Measurements from ENCODE around the gene SCYGR5. TPM values are rescaled to one million over a fixed set of nuclear protein-coding genes. Genes with fewer than 3 reads are reported as not detected.
"Not testable (repeated sequence)": the region's sequence is repeated elsewhere in the genome, so short reads cannot be mapped to it uniquely, and the experiment has no call there.

SCYGR5 gene, protein sequence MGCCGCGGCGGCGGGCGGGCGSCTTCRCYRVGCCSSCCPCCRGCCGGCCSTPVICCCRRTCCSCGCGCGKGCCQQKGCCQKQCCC
- not detected for total RNA-seq
- not detected for polyA plus RNA-seq
- long read RNA-seq, donor 1: 0 reads
- long read RNA-seq, donor 2: 0 reads

DNA sequence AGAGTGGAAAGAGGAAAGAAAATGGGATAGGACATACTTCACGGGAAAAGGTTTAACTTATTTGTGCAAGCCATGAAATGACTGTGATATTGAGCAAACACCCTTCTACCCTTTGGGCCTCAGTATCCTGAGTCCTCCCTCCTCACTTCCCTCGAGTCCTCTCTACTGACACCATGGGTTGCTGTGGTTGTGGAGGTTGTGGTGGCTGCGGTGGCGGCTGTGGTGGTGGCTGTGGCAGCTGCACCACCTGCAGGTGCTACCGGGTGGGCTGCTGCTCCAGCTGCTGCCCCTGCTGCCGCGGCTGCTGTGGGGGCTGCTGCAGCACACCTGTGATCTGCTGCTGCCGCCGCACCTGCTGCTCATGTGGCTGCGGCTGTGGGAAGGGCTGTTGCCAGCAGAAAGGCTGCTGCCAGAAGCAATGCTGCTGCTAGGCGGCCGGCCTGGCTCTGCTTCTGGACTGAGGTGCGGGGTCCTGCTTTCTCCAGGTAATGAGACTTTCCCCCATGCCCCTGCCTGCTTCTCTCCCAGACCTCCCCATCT, at the start of gene SCYGR5:
Gene SCYGR5, plus strand, starts transcription at position 174 of the 540 bp plus-strand sequence. Its CDS starts 0 bp downstream, at position 174.
- H3K27me3 ChIP-seq (ENCODE audit: insufficient read depth in 3 of 3, low read length in 2 of 3); intact Hi-C loops (cut with DNase I); DNase-seq; H3K4me3 ChIP-seq; H3K36me3 ChIP-seq (ENCODE audit: insufficient read depth in 1 of 2, low read depth in 1 of 2); H3K27ac ChIP-seq; ATAC-seq; H3K9me3 ChIP-seq; H3K4me1 ChIP-seq: not testable (repeated sequence)
- WGBS, 3 donors: 74 to 81% (median 80%) methylated on average over 7 to 13 of the region's 13 CpGs

DNA sequence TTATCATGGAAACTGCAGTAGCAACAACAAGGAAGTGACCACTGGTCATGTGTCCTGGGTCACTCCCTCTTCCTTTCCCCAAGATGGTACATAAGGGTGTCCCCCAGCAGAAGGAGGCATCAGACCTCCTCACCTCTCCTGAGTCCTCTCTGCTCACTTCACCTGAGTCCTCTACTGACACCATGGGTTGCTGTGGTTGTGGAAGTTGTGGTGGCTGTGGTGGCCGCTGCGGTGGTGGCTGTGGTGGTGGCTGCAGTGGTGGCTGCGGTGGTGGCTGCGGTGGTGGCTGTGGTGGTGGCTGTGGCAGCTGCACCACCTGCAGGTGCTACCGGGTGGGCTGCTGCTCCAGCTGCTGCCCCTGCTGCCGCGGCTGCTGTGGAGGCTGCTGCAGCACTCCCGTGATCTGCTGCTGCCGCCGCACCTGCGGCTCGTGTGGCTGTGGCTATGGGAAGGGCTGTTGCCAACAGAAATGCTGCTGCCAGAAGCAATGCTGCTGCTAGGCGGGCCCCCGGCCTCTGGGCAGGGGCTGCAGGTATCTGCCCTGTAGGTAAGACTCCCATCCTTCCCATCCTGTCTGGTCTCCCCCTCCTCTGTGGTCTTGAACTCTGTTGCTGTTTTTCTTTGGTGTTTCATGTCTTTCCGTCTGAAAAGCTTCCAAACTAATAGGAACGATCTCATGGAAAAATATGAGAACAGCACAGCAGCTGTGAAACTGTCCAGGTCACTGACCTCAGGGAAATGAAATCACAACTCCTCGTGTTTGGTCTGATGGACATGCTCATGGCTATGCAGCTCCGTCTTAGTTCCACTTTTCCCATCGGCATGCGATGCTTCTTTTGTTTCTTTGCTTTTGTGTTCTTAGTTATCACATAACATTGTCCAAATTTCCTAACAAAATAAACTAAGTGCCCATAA, 49.0 kb upstream of the SCYGR5 start, which contains the start of gene SCYGR4:
Gene SCYGR4, plus strand, starts transcription at position 183 of the 915 bp plus-strand sequence. Its CDS starts 0 bp downstream, at position 183.
- H3K27me3 ChIP-seq (ENCODE audit: insufficient read depth in 3 of 3, low read length in 2 of 3): peaks cover 0 to 4% (median 0%) of the 10 kb centered on the region in 3 donors
- ATAC-seq (no peak), DNase-seq (no peak)
- intact Hi-C loops (cut with DNase I): no loop called here
- H3K4me1 ChIP-seq: no peaks in the 10 kb centered on the region
- H3K36me3 ChIP-seq (ENCODE audit: insufficient read depth in 1 of 2, low read depth in 1 of 2): no peaks in the 10 kb centered on the region
- H3K27ac ChIP-seq: no peak within 1 kb of the TSS
- 40 to 56% (median 45%) methylated on average over 20 of the region's 20 CpGs for WGBS, 3 donors
- TF ChIP-seq, protein P1, sequence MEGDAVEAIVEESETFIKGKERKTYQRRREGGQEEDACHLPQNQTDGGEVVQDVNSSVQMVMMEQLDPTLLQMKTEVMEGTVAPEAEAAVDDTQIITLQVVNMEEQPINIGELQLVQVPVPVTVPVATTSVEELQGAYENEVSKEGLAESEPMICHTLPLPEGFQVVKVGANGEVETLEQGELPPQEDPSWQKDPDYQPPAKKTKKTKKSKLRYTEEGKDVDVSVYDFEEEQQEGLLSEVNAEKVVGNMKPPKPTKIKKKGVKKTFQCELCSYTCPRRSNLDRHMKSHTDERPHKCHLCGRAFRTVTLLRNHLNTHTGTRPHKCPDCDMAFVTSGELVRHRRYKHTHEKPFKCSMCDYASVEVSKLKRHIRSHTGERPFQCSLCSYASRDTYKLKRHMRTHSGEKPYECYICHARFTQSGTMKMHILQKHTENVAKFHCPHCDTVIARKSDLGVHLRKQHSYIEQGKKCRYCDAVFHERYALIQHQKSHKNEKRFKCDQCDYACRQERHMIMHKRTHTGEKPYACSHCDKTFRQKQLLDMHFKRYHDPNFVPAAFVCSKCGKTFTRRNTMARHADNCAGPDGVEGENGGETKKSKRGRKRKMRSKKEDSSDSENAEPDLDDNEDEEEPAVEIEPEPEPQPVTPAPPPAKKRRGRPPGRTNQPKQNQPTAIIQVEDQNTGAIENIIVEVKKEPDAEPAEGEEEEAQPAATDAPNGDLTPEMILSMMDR (IDR thresholded peaks at IDR 0.05): no peak
- H3K9me3 ChIP-seq: no peaks in the 10 kb centered on the region
- H3K4me3 ChIP-seq: no peak within 1 kb of the TSS

DNA sequence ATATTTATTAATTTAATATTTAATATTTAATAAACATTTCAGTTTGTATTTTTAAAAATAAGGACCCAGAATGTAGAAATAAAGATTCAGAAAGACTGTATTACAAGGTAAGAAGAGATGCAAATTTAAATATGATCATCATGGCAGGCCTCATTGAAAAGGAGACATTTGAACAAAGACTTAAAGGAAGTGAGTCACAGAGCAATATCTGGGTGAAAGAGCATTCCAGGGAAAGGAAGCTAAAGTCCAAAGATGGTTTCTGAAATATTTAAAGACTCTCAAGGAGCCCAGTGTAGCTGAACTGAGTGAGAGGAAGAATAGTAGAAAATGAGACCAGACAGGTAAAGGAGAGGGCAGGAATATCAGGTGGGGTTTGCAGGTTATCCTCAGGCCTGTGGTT, 43.4 kb upstream of the SCYGR5 start:
- Histone ChIP-seq H3K9me3 (no peaks in the 10 kb centered on the region), H3K27me3 (ENCODE audit: insufficient read depth in 3 of 3, low read length in 2 of 3) (no peaks in the 10 kb centered on the region), H3K4me3 (no peak overlapping the region), H3K4me1 (no peaks in the 10 kb centered on the region), H3K36me3 (ENCODE audit: insufficient read depth in 1 of 2, low read depth in 1 of 2) (no peaks in the 10 kb centered on the region), H3K27ac (no peak overlapping the region)
- intact Hi-C loops (cut with DNase I): no loop called here
- ATAC-seq (no peak), DNase-seq (no peak)
- TF ChIP-seq, protein P1 (IDR thresholded peaks at IDR 0.05): no peak

DNA sequence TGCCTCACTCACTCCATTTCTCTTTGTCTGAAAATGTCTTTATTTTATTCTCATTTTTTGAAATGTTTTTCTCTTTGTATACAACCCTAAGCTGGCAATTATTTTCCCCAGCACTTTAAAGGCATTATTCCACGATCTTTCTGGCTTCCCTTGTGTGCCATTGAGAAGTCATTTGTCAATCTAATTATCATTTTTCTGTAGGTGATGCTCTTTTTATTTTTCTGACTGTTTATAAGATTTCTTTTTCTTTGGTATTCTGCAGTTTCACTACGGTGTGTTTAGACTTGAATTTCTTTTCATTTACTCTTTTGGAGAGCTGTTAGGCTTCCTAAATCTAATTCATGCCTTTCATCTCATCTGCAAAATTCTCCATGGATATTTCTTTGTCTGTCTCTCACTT, 41.2 kb upstream of the SCYGR5 start:
- Histone ChIP-seq H3K4me1 (no peaks in the 10 kb centered on the region), H3K9me3 (no peaks in the 10 kb centered on the region), H3K36me3 (ENCODE audit: insufficient read depth in 1 of 2, low read depth in 1 of 2) (no peaks in the 10 kb centered on the region), H3K27me3 (ENCODE audit: insufficient read depth in 3 of 3, low read length in 2 of 3) (no peaks in the 10 kb centered on the region), H3K4me3 (no peak overlapping the region), H3K27ac (no peak overlapping the region)
- ATAC-seq (no peak), DNase-seq (no peak)
- WGBS, 3 donors: 51 to 62% (median 60%) methylated on average over 2 of the region's 2 CpGs
- TF ChIP-seq, protein P1 (IDR thresholded peaks at IDR 0.05): no peak
- intact Hi-C loops (cut with DNase I): no loop called here

DNA sequence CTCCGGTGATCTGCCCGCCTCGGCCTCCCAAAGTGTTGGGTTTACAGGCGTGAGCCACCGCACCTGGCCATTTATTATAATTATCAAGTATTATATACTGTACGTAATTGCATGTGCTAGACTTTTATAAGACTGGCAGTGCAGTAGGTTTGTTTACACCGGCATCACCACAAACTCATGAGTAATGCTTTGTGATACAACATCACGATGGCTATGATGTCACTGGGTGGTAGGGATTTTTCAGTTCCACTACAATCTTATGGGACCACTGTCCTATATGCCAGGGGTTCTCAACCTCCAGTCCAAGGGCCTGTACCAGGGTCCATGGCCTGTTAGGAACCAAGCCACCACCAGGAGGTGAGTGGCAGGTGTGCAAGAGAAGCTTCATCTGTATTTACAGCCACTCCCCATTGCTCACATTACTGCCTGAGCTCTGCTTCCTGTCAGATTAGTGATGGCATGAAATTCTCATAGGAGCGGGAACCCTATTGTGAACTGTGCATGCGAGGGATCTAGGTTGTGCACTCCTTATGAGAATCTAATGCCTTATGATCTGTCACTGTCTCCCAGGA, 39.9 kb upstream of the SCYGR5 start:
- ATAC-seq (no peak), DNase-seq (no peak)
- no peak overlapping the region for H3K27ac ChIP-seq
- no peaks in the 10 kb centered on the region for H3K9me3 ChIP-seq
- no peaks in the 10 kb centered on the region for H3K27me3 ChIP-seq (ENCODE audit: insufficient read depth in 3 of 3, low read length in 2 of 3)
- TF ChIP-seq, protein P1 (IDR thresholded peaks at IDR 0.05): no peak
- H3K4me3 ChIP-seq: no peak overlapping the region
- whole genome bisulfite sequencing, 3 donors: 84 to 93% (median 87%) methylated on average over 10 of the region's 10 CpGs
- H3K4me1 ChIP-seq: no peaks in the 10 kb centered on the region
- H3K36me3 ChIP-seq (ENCODE audit: insufficient read depth in 1 of 2, low read depth in 1 of 2): no peaks in the 10 kb centered on the region
- intact Hi-C loops (cut with DNase I): no loop called here
